ENCODE data around the gene OTOS. TPM values are rescaled to one million over a fixed set of nuclear protein-coding genes. Genes with fewer than 3 reads are reported as not detected.

OTOS gene
- total RNA-seq, 1 donor from 2014 or later = not detected

DNA sequence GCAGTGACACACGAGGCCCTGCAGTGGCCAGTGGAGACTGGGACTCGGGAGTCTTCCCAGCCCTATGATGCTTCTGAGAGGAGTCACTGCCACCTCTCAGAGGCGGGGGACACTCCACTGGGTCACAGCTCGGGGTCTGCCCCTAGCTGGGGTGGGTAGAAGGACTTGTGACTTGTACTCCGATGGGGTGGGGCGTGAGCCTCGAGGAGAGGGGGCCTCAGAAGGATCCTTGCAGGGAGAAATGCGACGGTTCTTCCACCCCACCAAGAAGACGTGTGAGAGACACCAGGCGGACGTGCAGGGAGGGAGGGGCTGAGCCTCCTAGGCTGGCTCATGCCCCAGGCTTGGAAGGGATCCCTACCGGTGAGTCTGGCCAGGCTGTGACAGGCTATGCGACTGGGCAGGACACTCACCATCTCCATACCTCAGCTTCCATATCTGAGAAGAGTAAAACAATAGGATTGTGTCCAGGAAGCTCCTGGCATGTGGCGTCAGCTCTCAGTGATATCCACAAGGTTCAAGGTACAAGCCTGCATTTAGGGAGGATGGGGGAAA lies 11.1 kb upstream of the OTOS start:
- DNase-seq = no peak
- no peak overlapping the region for H3K27ac Mint-ChIP-seq
- intact Hi-C loops (cut with micrococcal nuclease) = loop anchor here (2.0 kb wide), 1 partner anchor 287 kb away; no protein-coding TSS in a partner anchor
- H3K36me3 Mint-ChIP-seq (ENCODE audit: low read depth) = no peaks in the 10 kb centered on the region
- peaks cover 2% of the 10 kb centered on the region for H3K27me3 Mint-ChIP-seq
- peaks cover 7% of the 10 kb centered on the region for H3K9me3 Mint-ChIP-seq
- no peak overlapping the region for H3K4me3 Mint-ChIP-seq
- peaks cover 2% of the 10 kb centered on the region for H3K4me1 Mint-ChIP-seq

DNA sequence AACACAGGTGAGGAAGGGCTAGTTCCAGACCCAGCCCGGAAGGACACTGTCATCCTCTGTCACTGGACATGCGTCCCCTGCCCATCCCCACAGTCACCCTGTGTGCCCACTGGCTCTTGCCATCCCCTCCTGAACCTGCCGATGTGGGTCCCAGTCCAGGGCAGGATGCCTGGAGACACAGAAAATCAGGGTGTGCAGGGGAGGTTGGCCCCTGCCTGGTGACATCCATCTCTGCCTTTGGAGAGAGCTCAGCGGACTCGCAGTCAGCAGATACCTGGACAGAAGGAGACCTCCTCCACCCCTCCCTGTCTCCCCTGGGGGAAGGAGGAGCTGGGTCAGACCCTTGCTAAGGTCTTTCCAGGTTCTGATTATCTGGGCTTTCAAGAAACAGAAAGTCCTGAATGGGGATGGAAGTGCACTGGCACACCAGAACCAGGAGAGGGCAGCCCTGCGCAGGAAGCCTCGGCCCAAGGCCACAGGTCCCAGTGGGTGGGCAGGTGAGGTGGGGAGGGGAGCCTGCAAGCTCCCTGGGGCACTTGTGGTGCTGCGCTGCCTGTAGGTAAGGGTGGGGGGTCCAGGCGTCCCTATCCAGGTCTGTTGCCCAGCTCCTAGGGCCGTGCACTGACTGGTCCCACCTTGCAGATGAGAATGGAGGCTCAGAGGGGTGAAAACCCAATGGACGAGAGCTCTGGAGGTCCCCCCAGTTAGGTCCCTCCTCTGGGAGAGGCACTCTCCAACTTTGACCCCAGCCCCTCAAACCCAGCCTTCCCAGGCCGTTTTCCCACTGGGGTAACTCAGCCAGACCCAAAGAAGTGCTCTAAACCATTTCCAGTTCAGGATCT lies 9.7 kb upstream of the OTOS start:
- Mint-ChIP-seq H3K36me3 (ENCODE audit: low read depth) (no peaks in the 10 kb centered on the region), H3K4me3 (no peak overlapping the region), H3K9me3 (peaks cover 7% of the 10 kb centered on the region), H3K27ac (no peak overlapping the region), H3K4me1 (peaks cover 2% of the 10 kb centered on the region), H3K27me3 (peaks cover 2% of the 10 kb centered on the region)
- intact Hi-C loops (cut with micrococcal nuclease) = loop anchor here (2.0 to 10.0 kb wide), 2 partner anchors 289 to 1115 kb away; no protein-coding TSS in a partner anchor
- DNase-seq = peak; percentile 81

DNA sequence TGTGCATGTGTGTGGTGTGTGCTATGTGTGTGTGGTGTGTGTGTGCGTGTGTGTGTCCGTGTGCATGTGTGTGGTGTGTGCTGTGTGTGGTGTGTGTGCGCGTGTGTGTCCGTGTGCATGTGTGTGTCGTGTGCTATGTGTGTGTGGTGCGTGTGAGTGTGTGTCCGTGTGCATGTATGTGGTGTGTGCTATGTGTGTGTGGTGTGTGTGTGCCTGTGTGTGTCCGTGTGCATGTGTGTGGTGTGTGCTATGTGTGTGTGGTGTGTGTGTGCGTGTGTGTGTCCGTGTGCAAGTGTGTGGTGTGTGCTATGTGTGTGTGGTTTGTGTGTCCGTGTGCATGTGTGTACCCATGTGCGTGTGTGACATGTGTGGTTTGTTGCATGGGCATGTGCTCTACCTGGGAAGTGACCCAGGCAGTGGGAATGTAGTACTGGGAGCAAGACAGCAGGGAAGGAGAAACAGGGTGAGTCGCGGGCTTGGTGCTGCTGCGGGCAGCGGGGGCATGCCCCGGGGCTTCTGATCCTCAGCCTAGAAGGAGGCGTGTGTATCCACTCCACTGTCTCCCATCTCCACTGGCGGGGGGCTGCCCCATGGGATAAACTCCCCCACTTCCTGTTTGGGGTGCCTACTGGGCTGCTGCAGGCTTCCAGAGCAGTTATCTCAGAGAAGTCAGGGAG lies 7.6 kb upstream of the OTOS start:
- DNase-seq = no peak
- no peaks in the 10 kb centered on the region for H3K36me3 Mint-ChIP-seq (ENCODE audit: low read depth)
- no peak overlapping the region for H3K4me3 Mint-ChIP-seq
- no peak overlapping the region for H3K27ac Mint-ChIP-seq
- H3K9me3 Mint-ChIP-seq = peaks cover 7% of the 10 kb centered on the region
- intact Hi-C loops (cut with micrococcal nuclease) = loop anchor here (10.0 kb wide), 1 partner anchor 1113 kb away; no protein-coding TSS in a partner anchor
- H3K4me1 Mint-ChIP-seq = peaks cover 2% of the 10 kb centered on the region
- H3K27me3 Mint-ChIP-seq = peaks cover 2% of the 10 kb centered on the region

DNA sequence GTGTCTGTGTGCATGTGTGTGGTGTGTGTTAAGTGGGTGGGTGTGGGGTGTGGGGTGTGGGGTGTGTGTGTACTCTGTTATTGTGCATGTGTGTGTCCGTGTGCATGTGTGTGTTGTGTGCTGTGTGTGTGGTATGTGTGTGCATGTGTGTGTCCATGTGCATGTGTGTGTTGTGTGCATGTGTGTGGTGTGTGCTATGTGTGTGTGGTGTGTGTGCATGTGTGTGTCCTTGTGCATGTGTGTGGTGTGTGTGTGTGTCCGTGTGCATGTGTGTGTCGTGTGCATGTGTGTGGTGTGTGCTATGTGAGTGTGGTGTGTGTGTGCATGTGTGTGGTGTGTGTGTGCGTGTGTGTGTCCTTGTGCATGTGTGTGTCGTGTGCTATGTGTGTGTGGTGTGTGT lies 6.9 kb upstream of the OTOS start:
- H3K27ac Mint-ChIP-seq = no peak overlapping the region
- H3K9me3 Mint-ChIP-seq = peaks cover 7% of the 10 kb centered on the region
- H3K27me3 Mint-ChIP-seq = peaks cover 2% of the 10 kb centered on the region
- intact Hi-C loops (cut with micrococcal nuclease) = loop anchor here (10.0 kb wide), 1 partner anchor 1113 kb away; no protein-coding TSS in a partner anchor
- peaks cover 2% of the 10 kb centered on the region for H3K4me1 Mint-ChIP-seq
- no peak overlapping the region for H3K4me3 Mint-ChIP-seq
- no peak for DNase-seq
- H3K36me3 Mint-ChIP-seq (ENCODE audit: low read depth) = no peaks in the 10 kb centered on the region

DNA sequence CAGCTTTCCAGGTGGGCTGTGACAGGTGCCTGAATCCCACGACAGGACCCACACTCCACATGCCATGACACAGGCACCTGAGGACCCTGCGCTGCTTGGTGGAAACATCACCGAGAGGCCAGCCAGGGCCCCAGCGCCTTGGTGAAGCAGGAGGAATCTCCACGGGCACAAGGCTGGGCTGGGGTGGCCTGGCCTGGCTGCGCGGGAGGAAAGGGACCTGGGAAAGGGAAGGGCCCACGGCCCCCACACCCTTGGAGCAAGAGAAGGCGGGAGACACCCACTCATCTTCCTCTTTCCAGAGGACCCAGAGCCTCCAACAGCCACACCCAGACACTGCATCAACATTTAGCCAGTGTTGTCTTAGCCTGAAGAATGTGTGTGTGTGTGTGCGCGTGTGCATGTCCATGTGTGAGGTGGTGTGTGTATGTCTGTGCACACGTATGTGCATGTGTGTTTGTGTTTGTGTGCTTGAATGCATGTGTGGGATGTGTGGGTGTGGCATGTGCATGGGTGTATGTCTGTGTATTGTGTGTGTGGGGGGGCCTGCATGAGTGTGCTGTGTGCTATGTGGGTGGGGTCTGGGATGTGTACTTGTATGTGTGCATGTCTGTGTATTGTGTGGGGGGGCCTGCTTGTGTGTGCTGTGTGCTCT lies 6.3 kb upstream of the OTOS start:
- Mint-ChIP-seq H3K4me3 (no peak overlapping the region), H3K9me3 (peaks cover 7% of the 10 kb centered on the region), H3K27ac (no peak overlapping the region), H3K4me1 (peaks cover 2% of the 10 kb centered on the region), H3K27me3 (peaks cover 2% of the 10 kb centered on the region), H3K36me3 (ENCODE audit: low read depth) (no peaks in the 10 kb centered on the region)
- no peak for DNase-seq
- intact Hi-C loops (cut with micrococcal nuclease) = loop anchor here (10.0 kb wide), 1 partner anchor 1112 kb away; no protein-coding TSS in a partner anchor

DNA sequence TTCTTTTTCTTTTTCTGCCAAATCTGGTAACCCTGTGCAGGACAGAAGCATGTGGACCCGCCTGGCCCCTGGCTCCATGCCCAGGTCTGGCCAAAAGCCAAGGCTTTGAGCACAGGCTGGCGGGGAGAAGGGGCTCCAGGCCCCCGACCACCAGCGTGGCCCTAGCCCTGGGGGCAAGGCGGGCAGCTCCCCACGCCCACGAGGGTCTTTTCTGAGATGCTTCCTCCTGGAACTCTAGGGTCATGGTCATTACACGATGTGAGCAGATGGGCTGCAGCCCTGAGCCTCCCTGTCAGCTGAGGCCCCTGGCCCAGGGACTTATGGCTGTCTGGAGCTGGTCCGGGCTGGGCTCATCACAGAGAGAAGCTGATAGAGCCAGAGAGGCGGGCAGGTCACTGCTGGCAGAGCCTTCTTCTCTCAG lies 5.7 kb upstream of the OTOS start:
- DNase-seq = no peak
- H3K9me3 Mint-ChIP-seq = peaks cover 7% of the 10 kb centered on the region
- intact Hi-C loops (cut with micrococcal nuclease) = loop anchor here (10.0 kb wide), 1 partner anchor 1111 kb away; no protein-coding TSS in a partner anchor
- no peak overlapping the region for H3K27ac Mint-ChIP-seq
- peaks cover 2% of the 10 kb centered on the region for H3K4me1 Mint-ChIP-seq
- no peak overlapping the region for H3K4me3 Mint-ChIP-seq
- H3K36me3 Mint-ChIP-seq (ENCODE audit: low read depth) = no peaks in the 10 kb centered on the region
- H3K27me3 Mint-ChIP-seq = no peaks in the 10 kb centered on the region

DNA sequence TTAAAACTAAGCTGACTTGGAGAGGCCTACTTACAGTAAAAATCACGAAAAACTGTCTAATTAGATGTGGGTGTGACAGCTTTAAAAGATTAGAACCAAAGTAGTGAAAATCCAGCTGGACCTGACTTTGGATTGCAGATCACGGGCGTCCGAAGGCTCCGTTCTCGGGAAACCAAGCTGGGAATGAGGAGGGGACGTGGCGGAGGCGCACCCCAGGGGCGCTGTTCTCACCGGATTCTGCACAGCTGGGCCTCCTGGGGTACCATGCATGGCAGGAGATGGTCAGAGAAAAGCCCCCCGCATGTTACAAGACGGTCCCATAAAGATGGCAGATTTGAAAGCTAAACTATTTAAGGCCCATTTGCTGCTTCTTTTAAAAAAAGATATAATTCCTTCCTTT lies 5.0 kb upstream of the OTOS start:
- Mint-ChIP-seq H3K27ac (no peak overlapping the region), H3K36me3 (ENCODE audit: low read depth) (no peaks in the 10 kb centered on the region), H3K4me3 (no peak overlapping the region), H3K9me3 (peaks cover 7% of the 10 kb centered on the region), H3K27me3 (no peaks in the 10 kb centered on the region), H3K4me1 (peaks cover 2% of the 10 kb centered on the region)
- intact Hi-C loops (cut with micrococcal nuclease) = loop anchor here (10.0 kb wide), 1 partner anchor 1111 kb away; no protein-coding TSS in a partner anchor
- DNase-seq = no peak

DNA sequence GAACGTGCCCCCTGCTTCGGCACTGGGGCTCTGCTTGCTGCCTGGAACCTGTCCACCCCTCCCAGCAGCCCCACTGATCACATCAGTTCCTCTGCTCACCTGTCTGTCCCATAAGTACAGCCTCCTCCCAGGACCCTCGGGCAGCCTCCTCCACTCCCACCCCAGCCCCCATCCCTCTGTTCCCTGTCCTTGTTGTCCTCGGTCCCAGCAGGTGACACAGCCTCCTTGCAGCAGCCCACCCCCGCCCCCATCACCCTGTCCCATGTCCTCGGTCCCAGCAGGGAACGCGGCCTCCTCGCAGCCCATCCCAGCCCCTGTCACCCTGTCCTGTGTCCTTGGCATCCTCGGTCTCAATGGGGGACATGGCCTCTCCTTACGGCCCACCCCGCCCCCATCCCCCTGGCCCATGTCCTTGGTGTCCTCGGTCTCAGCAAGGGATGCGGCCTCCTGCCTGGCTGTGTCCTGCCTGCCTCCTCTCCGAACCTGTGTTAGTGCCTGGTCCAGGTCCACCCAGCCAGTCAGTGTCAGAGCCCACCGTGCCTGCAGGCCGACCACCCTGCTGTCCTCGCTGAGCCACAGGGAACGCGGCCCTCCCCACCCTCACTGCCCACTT lies 4.3 kb upstream of the OTOS start:
- H3K9me3 Mint-ChIP-seq = peaks cover 7% of the 10 kb centered on the region
- intact Hi-C loops (cut with micrococcal nuclease) = loop anchor here (1.0 to 10.0 kb wide), 2 partner anchors 83 to 1110 kb away; no protein-coding TSS in a partner anchor
- no peaks in the 10 kb centered on the region for H3K4me1 Mint-ChIP-seq
- no peak overlapping the region for H3K27ac Mint-ChIP-seq
- no peak for DNase-seq
- no peaks in the 10 kb centered on the region for H3K36me3 Mint-ChIP-seq (ENCODE audit: low read depth)
- H3K4me3 Mint-ChIP-seq = no peak overlapping the region
- H3K27me3 Mint-ChIP-seq = no peaks in the 10 kb centered on the region

DNA sequence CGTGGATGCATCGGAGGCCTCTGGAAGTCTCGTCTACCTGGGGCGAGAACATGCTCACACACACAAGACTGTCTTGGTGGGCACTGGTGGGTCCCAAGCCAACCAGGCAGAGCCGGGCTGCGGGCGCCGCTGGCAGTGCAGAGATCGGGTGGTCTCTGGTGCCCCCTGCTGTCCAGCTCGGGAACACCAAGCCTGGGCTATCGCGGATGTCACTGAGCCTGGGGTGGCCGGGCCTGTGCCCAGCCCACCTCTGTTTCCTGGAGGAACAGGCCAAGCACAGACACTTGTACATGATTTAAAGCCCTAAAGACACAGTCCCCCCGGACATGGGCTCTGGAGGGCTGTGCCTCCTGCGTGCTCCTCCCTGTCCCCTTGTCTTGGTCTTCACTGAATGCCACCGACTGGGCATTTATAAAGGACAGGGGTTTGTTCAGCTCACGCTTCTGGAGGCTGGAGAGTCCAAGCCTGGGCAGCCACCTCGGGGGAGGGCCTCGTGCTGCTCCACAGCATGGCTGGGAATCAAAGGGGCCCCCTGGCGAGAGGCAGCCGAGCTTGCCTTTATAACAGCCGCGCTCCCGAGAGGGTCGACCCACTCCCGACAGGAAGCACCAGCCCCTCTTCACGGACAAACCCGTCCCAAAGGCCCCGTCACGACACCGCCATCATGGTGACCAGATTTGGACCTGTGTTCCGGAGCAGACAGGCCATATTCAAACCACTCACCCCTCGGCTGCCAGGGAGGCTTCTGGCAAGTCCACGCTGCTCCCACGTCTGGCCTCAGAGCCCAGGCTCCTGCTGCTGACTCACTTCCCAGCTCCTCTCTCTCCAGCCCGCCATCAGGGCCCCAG lies 3.6 kb upstream of the OTOS start:
- Mint-ChIP-seq H3K9me3 (peaks cover 7% of the 10 kb centered on the region), H3K4me3 (no peak overlapping the region), H3K4me1 (no peaks in the 10 kb centered on the region), H3K36me3 (ENCODE audit: low read depth) (no peaks in the 10 kb centered on the region), H3K27me3 (no peaks in the 10 kb centered on the region), H3K27ac (no peak overlapping the region)
- intact Hi-C loops (cut with micrococcal nuclease) = loop anchor here (1.0 to 10.0 kb wide), 2 partner anchors 83 to 1109 kb away; no protein-coding TSS in a partner anchor
- peak; percentile 94 for DNase-seq

DNA sequence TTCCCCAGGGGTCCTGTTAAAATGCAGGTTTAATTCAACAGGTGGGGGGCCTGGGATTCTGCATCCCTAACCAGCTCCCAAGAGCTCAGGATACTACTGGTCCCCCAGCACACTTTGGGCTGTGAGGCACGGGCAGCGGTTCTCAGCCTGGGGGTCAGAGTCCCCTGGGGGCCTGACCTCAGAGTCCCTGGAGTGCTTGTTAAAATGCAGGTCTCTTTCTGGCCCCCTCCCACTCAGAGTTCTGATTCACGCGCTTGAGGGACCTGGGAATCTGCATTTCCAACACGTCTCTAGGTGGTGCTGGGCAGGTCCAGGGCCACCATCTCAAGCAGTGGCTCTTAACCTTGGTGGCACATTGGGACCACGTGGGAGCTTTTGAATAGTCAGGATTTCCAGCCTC lies 2.8 kb upstream of the OTOS start:
- intact Hi-C loops (cut with micrococcal nuclease) = loop anchor here (10.0 kb wide), 1 partner anchor 1108 kb away; no protein-coding TSS in a partner anchor
- H3K4me3 Mint-ChIP-seq = no peak overlapping the region
- no peaks in the 10 kb centered on the region for H3K36me3 Mint-ChIP-seq (ENCODE audit: low read depth)
- DNase-seq = no peak
- H3K9me3 Mint-ChIP-seq = peaks cover 7% of the 10 kb centered on the region
- H3K27me3 Mint-ChIP-seq = no peaks in the 10 kb centered on the region
- H3K27ac Mint-ChIP-seq = no peak overlapping the region
- no peaks in the 10 kb centered on the region for H3K4me1 Mint-ChIP-seq

DNA sequence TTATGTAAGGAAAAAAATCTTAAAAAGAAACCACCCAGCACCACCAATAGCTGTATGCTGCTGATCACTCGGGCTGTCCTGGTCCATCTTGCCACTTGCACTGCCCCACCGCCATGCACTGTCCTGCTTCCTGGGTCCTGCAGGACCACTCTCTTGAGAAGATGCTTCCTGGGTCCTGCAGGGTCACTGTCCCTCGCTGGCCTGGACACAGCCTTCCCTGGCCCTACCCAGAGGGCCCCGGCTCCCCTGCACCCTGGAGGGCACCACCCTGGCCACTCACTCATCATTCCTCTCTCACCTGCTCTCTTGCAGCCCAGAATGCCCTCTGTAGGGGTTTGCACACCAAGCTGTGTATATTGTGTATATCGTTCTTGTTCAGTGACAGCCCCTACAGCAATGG lies 2.4 kb upstream of the OTOS start:
- no peaks in the 10 kb centered on the region for H3K27me3 Mint-ChIP-seq
- no peaks in the 10 kb centered on the region for H3K4me1 Mint-ChIP-seq
- no peak for DNase-seq
- no peaks in the 10 kb centered on the region for H3K36me3 Mint-ChIP-seq (ENCODE audit: low read depth)
- no peak overlapping the region for H3K4me3 Mint-ChIP-seq
- no peak overlapping the region for H3K27ac Mint-ChIP-seq
- peaks cover 7% of the 10 kb centered on the region for H3K9me3 Mint-ChIP-seq
- intact Hi-C loops (cut with micrococcal nuclease) = loop anchor here (10.0 kb wide), 1 partner anchor 1108 kb away; no protein-coding TSS in a partner anchor

DNA sequence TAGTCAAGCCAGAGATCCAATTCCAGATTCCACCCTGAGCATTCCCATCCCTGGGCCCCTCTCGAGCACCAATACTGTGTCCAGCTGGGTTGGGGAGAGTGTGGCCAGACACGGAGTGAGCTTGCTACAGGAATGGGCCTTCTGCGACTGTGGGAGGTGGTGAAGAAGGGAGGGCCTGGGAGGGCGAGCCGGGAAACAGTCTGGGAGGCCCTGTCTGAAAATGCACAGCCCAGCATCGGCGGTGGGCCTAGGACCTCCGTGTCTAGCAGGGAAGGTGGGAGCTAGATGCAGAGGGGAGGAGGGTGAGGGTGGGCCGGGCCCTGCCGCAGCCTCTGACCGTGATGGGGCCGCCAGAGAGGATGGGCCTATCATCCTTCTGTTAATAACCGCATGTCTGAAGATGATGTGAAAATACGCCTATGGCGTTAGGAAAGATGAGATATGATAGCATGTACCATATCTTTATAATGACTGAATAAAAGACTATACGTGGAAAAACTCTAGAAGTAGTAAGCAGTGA lies 1.9 kb upstream of the OTOS start:
- peaks cover 5% of the 10 kb centered on the region for H3K9me3 Mint-ChIP-seq
- no peaks in the 10 kb centered on the region for H3K36me3 Mint-ChIP-seq (ENCODE audit: low read depth)
- no peaks in the 10 kb centered on the region for H3K4me1 Mint-ChIP-seq
- H3K4me3 Mint-ChIP-seq = no peak overlapping the region
- intact Hi-C loops (cut with micrococcal nuclease) = loop anchor here (10.0 kb wide), 1 partner anchor 1108 kb away; no protein-coding TSS in a partner anchor
- H3K27me3 Mint-ChIP-seq = no peaks in the 10 kb centered on the region
- DNase-seq = no peak
- no peak overlapping the region for H3K27ac Mint-ChIP-seq

All from activated CD4-positive, alpha-beta T cell treated with anti-CD3 and anti-CD28 coated beads, Interleukin-2, amount 10 ng/mL, durations not matched to agents 24 days and 14 days (primary cell).